Epithelial cell of alveolus of lung (primary cell): ENCODE data around the gene LMF1. TPM values are rescaled to one million over a fixed set of nuclear protein-coding genes. Genes with fewer than 3 reads are reported as not detected.

Experiments used
- total RNA-seq: library from RNA; depleted of rRNA; stranded (reverse); fragments of >200 nt; gene quantifications from 2 replicates; pipeline ENCODE4 v1.2.1, GENCODE V29; 2015

The LMF1 gene
- 11.8 and 14.8 TPM in 2 replicates for total RNA-seq

DNA sequence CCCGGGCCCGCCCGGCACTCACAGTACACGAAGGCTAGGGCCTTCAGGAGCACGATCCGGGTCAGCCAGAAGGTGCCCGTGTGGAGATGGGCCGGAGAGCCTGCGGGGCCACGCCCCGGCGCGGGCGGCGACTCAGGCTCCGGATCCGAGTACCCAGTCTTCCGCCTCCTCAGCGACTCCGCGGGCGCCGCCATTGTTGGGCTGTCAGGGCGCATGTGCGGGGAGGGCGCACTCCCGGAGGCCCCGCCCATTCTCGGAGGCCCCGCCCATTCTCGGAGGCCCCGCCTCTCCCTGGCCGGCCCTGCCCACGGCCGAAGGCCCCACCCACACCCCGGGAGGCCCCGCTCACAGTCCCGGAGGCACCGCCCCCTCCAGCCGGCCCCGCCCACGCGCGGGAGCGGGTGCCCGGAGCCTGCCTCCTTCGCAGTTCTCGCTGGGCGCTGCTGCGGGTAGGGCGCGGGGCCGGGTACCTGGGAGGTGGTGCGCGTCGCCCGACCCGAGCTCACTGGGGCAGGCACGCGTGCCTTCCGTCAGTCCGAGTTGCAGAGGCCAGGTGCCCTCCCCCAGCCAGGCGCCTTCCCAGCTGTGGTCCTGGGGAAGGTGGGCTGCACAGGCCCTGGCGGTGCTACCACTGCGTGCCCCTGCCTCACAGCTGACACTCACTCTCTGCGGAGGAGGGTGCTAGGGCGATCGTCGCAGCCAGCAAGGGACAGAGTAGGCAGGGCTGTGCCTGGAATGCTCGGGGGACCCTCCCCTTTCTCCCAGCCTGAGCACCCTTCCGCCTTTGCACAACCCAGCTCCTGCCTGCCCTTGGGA, at the start of gene LMF1:
TSS of gene LMF1 (minus strand) at position 219 of the 816 bp plus-strand sequence. CDS start at position 215, 4 bp downstream.

GRCh38 chr16:981695-982144, 10.9 kb upstream of the LMF1 start, which contains the start of gene SOX8:
Gene SOX8, plus strand, starts transcription at chr16:981770. Its CDS starts 153 bp downstream, at chr16:981923.

Other genes with a start within 250 kb of the LMF1 start
- 41.8 TPM in 2 replicates for gene ANTKMT, start 249.8 kb downstream of the LMF1 start, total RNA-seq
- 4.8 TPM in 1 of 2 replicates, not detected in the other for gene CCDC78, start 244.5 kb downstream of the LMF1 start, total RNA-seq
- gene HAGHL, start 243.9 kb downstream of the LMF1 start, total RNA-seq: 10.6 and 14.7 TPM in 2 replicates
- gene CIAO3, start 230.0 kb downstream of the LMF1 start, total RNA-seq: 24.6 and 26.3 TPM in 2 replicates
- 0.13 TPM in 1 of 2 replicates, not detected in the other for gene MSLN, start 210.2 kb downstream of the LMF1 start, total RNA-seq
- 26.4 and 30.3 TPM in 2 replicates for gene RPUSD1, start 182.6 kb downstream of the LMF1 start, total RNA-seq
- 5.9 and 18.2 TPM in 2 replicates for gene CHTF18, start 182.4 kb downstream of the LMF1 start, total RNA-seq
- not detected in 2 replicates for gene GNG13, start 170.2 kb downstream of the LMF1 start, total RNA-seq
- gene SOX8, start 10.8 kb upstream of the LMF1 start, total RNA-seq: 0.13 and 0.88 TPM in 2 replicates
- 0.32 TPM in 1 of 2 replicates, not detected in the other for gene SSTR5, start 101.8 kb upstream of the LMF1 start, total RNA-seq
- gene C1QTNF8, start 125.3 kb upstream of the LMF1 start, total RNA-seq: not detected in 2 replicates
- gene CACNA1H, start 182.1 kb upstream of the LMF1 start, total RNA-seq: 2.7 and 9.6 TPM in 2 replicates